ENCODE data around the gene PTTG1IP. TPM values are rescaled to one million over a fixed set of nuclear protein-coding genes. Genes with fewer than 3 reads are reported as not detected.
A peak's percentile ranks its signal among the peaks of the same experiment; 100 is the strongest.

Gene PTTG1IP
- total and polyA plus RNA-seq, 2 of the 4 experiments (the other 2 are of a cell fraction): 167 to 194 TPM

GRCh38 chr21:44884097-44884496 is 10.6 kb upstream of the PTTG1IP start:
- Histone ChIP-seq H4K8ac (ENCODE audit: low read depth in 2 of 2, low read length in 2 of 2) (no peak overlapping the region), H3K27me3 (ENCODE audit: control insufficient read depth, insufficient read depth, low read length) (peaks cover 9% of the 10 kb centered on the region; the same call in 1 of the 2 replicates), H2BK120ac (ENCODE audit: low read depth, low read length) (no peak overlapping the region), H3K9ac (ENCODE audit: low read depth, low read length) (no peak overlapping the region), H2AFZ (replicated peaks; ENCODE audit: low read length, poor library complexity) (no peak overlapping the region), H2BK15ac (ENCODE audit: low read depth, low read length) (no peak overlapping the region; the same call in 2 of the 3 replicates), H3K4me3 (ENCODE audit: insufficient read depth, low read depth, low read length) (no peak overlapping the region), H2BK5ac (ENCODE audit: low read depth, low read length, poor library complexity, severe bottlenecking) (no peak overlapping the region), H2BK20ac (ENCODE audit: low read depth, low read length) (no peak overlapping the region), H3K79me1 (ENCODE audit: low read depth in 1 of 2, low read length in 2 of 2) (no peaks in the 10 kb centered on the region; a peak in 1 of 4 replicates), H3K18ac (ENCODE audit: low read depth, low read length) (no peak overlapping the region), H3K4ac (ENCODE audit: low read depth, low read length) (no peak overlapping the region), H3K14ac (replicated peaks; ENCODE audit: low read depth, low read length) (no peak overlapping the region), H3K9me1 (ENCODE audit: insufficient read depth, low read length) (peaks cover 14% of the 10 kb centered on the region), H3K36me3 (ENCODE audit: control insufficient read depth, insufficient read depth, low read length) (no peaks in the 10 kb centered on the region), H4K20me1 (ENCODE audit: insufficient read depth, low read length) (peaks cover 3% of the 10 kb centered on the region; the same call in 1 of the 2 replicates), H2AK9ac (replicated peaks; ENCODE audit: low read depth, low read length, poor library complexity) (no peak overlapping the region), H3K56ac (ENCODE audit: extremely low read depth, insufficient read depth, low read length) (no peak overlapping the region), H2AK5ac (ENCODE audit: low read depth, low read length) (0 out of 2 replicates have a peak overlapping the region, but pooled peaks have one; percentile 16), H3K4me1 (ENCODE audit: control insufficient read depth, insufficient read depth, low read length) (peaks cover 6% of the 10 kb centered on the region), H3K23ac (ENCODE audit: low read depth, low read length) (no peak overlapping the region), H3K4me2 (ENCODE audit: low read depth, low read length) (no peak overlapping the region), H4K91ac (ENCODE audit: insufficient read depth, low read depth, low read length) (no peak overlapping the region), H3K27ac (ENCODE audit: insufficient read depth, low read length) (no peak overlapping the region), H3K9me3 (ENCODE audit: control insufficient read depth, insufficient read depth, low read length) (peaks cover 7% of the 10 kb centered on the region), H4K5ac (ENCODE audit: low read depth, low read length) (no peak overlapping the region)
- in situ Hi-C loops (cut with MboI; ENCODE audit: low sequenced_read_pairs): loop anchor here (5.0 kb wide), 1 partner anchor 43 kb away; no protein-coding TSS in a partner anchor
- no peak for DNase-seq
- no peak; the same call in 1 of the 2 replicates for ATAC-seq (ENCODE audit: low read depth)
- ChIA-PET POLR2A (ENCODE audit: unreplicated experiment) (no interaction called here), CTCF (no interaction called here)
- no TSS peak for BruUV-seq (replicated peaks)
- intact Hi-C loops (cut with micrococcal nuclease): no loop called here
- no peak for TF ChIP-seq USF2 (IDR thresholded peaks at IDR 0.05; ENCODE audit: low read depth, low read length)
- no peak for TF ChIP-seq RAD21 (IDR thresholded peaks at IDR 0.05; ENCODE audit: low read length)
- no peak for TF ChIP-seq MAFK (IDR thresholded peaks at IDR 0.05; ENCODE audit: low read depth, low read length)
- no peak for TF ChIP-seq ELK1 (IDR thresholded peaks at IDR 0.05; ENCODE audit: borderline replicate concordance, low read depth, low read length)
- no peak for TF ChIP-seq RFX5 (IDR thresholded peaks at IDR 0.05; ENCODE audit: low read depth, low read length)
- no peak for TF ChIP-seq POLR2A (IDR thresholded peaks at IDR 0.05; ENCODE audit: low read depth, low read length)
- no peak for TF ChIP-seq MXI1 (IDR thresholded peaks at IDR 0.05; ENCODE audit: borderline replicate concordance, low read depth, low read length)
- no peak for TF ChIP-seq MAZ (IDR thresholded peaks at IDR 0.05; ENCODE audit: borderline replicate concordance, low read depth, low read length)
- no peak for TF ChIP-seq CEBPB (IDR thresholded peaks at IDR 0.05; ENCODE audit: low read depth, low read length)
- no peak for TF ChIP-seq CHD1 (IDR thresholded peaks at IDR 0.05; ENCODE audit: low read depth, low read length)
- dilution Hi-C loops (cut with HindIII; ENCODE audit: low sequenced_read_pairs, unreplicated experiment): no loop called here
- 93% methylated on average over 3 of the region's 7 CpGs; no CpG with 5 or more reads in 1 of the 2 experiments for WGBS, 2 experiments (ENCODE audit: extremely low coverage in 2 of 2, insufficient read length in 1 of 2)

All from IMR-90 (cell line).